HG03520 (cell line): ENCODE measurements around the gene EYA2.
"Not testable (repeated sequence)": the region's sequence is repeated elsewhere in the genome, so short reads cannot be mapped to it uniquely, and the experiment has no call there.

ENCODE experiments used
- ATAC-seq: cut with Tn5 transposase; IDR thresholded peaks from one replicate; pipeline ENCODE4 v1.9.1; 2021; ENCODE audit warnings: mild to moderate bottlenecking, moderate library complexity; ENCODE audit not compliant: unreplicated experiment

Gene EYA2

DNA sequence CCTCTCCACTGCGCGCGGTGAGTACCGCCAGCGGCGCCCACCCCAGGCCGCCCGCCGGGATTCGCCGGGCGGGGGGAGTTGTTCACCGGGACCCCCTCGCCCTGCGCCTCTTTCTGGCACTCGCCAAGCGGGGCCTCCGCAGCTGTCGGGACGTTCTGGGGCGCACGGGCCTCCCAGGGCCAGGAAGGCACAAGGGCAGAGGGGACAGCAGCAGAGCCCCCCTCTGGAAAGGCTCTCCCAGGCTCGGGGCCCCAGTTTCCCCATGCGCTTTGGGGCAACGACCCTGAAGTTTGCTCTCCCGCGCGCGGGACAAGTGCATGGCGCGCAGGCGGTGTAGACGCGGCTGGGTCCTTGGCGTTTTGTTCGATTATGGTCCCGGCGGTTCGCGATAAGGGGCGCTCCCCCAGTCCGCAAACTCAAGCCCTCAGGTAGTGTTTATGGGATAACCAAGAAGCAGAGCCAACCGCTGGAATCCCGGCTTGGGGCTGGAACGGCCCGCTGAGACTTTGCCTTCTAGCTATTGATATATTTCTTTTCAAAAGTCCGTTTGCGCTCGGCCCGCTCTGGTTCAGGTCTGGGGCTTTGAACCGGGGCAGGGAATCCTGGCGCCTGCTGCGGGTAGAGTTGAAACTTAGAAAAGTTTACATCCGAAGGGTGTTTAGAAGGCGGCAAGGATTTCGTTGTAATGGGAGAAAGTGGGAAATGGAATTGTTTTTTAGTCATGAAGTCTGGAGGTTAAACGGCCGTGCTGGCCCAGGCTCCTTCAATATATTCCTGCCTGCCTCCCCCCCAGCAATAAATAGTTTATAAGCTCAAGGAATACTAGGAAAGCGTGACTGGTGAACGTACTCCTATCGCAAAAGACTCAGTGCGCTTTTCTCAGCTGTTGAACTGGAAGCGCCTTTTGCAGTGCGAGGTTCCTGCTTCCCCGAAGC, 595 bp downstream of the EYA2 start:
- no peak for ATAC-seq

DNA sequence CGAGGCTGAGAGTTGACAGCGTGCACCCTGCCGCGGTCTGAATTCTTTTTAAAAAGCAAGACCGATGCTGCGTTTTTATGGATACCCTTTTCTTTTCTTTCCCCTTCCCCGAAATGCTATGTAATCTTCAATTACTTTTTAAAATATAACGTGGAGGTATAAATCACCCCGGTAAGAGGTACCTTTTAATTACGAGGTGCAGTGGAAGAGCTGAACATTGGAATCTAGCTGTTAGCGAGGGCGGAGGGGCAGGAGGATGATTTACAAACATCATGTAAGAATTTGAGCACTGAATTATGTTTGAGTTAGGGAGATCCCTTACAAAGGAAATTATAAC, 1.2 kb downstream of the EYA2 start:
- ATAC-seq: no peak

GRCh38 chr20:46897328-46897880, 2.8 kb downstream of the EYA2 start:
- ATAC-seq: no peak

DNA sequence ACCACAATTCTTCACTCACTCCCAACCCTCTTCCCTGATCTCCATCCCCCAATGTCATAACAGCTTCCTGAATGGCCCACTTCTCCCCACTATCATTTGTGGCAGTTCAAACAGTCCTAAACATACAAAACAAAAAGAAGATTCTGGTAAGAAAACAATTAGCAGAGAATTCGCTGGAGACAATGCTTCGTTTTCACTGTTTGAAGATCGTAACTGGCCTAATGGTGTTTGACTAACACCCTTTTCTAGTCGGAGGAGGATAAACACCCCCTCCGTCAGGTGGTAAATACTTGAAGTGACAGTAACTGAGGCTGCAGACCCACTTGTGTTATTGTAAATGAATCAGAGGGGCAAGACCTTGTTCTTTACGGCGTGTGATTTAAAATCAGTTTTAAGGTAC, 3.8 kb downstream of the EYA2 start:
- ATAC-seq: no peak

- ATAC-seq: no peak
Measured at GRCh38 chr20:46899621-46900020, 5.0 kb downstream of the EYA2 start.

GRCh38 chr20:46900086-46900485, 5.4 kb downstream of the EYA2 start:
- no peak for ATAC-seq

- ATAC-seq: no peak
Measured at GRCh38 chr20:46900826-46901225, 6.2 kb downstream of the EYA2 start.

DNA sequence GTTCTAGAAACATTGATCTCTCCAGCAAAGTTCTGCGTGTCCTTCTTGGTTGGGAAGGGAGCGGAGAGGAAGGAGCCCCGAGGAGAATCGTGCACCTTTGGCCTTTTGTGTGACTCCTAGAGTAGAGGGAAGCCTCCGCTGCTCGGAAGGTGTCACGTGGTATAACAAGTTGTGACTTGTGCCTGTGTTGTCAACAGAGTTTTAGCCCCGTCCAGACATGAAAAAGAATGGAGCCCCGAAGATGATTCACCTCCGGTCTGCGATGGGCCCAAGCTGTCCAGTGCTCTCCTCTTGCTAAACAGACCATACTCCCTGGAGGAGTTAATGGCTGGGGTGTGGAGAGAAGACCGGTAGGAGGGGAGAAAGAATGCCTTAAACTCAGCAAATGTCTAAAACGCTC, 7.0 kb downstream of the EYA2 start:
- no peak for ATAC-seq

DNA sequence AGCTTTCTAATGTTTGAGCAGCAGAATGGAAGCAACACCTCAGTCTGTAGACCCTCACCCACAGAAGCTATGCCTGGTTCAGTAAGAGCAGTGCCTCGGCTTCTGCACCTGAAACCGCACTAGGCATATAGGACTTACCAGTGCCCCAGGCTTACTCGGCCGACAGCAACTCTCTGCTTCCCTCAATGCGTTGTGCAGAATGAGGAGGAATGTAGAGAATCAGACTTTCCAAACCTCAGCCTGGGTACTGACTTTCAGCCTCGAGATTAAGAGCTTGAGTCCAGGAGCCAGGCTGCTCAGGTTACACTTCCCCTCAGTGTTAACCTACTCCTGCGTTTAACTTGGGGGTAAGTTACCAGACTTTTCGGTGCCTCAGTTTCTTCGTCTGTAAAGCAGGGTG, 8.6 kb downstream of the EYA2 start:
- ATAC-seq: no peak

- no peak for ATAC-seq
Measured at GRCh38 chr20:46903937-46904336, 9.3 kb downstream of the EYA2 start.

GRCh38 chr20:46905364-46906125, 10.9 kb downstream of the EYA2 start:
- no peak for ATAC-seq

GRCh38 chr20:46913329-46914044, 18.8 kb downstream of the EYA2 start:
- ATAC-seq: no peak

DNA sequence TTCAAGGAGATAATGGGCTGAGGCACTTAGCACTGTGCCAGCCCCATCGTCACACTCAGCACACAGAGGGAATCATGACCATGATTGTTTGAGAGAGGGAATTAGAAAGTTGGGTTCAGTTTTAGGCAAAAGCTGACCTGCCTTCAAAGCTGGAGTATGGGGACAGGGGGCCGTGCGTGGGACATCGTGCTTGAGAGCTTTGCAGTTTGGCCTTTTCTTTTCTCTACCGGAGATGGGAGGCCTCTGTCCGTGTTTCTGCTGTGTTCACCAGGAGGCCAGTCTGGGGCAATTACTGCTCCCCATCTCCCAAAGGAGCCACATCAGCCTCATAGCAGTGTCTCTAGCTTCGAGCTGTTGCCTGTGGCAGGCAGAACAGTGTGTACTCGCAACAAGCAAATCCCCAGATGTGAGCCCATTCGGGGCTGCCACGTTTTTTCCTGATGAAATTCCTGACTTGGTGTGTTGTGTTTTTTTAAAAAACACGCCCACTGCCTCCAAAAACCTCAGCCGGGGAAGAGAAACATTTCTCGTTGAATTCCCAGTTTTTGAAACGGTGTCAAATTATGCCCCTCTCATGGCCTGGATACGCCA, 20.2 kb downstream of the EYA2 start:
- ATAC-seq: no peak

GRCh38 chr20:46915575-46916257, 21.1 kb downstream of the EYA2 start:
- ATAC-seq: no peak

DNA sequence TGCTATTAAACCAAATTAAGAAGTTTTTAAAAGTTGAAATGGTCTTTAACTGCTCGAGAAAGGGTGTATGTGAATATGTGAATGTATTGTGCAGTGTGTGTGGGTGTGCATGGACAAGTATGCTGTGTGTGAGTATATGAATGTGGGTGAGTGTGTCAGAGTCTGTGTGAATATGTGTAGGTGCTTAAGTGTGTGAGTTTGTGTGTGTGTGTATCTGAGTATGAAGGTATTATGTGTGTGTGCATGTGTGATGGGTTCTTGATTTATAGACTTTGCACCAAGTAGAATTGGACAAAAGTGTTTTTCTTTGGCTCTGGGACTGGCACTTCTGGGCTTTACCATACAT, 21.6 kb downstream of the EYA2 start:
- no peak for ATAC-seq

- no peak for ATAC-seq
Measured at GRCh38 chr20:46917155-46917554, 22.5 kb downstream of the EYA2 start.

- ATAC-seq: no peak
Measured at GRCh38 chr20:46920114-46920513, 25.5 kb downstream of the EYA2 start.

GRCh38 chr20:46922841-46923240, 28.2 kb downstream of the EYA2 start:
- not testable (repeated sequence) for ATAC-seq

- no peak for ATAC-seq
Measured at GRCh38 chr20:46923550-46923949, 28.9 kb downstream of the EYA2 start.

DNA sequence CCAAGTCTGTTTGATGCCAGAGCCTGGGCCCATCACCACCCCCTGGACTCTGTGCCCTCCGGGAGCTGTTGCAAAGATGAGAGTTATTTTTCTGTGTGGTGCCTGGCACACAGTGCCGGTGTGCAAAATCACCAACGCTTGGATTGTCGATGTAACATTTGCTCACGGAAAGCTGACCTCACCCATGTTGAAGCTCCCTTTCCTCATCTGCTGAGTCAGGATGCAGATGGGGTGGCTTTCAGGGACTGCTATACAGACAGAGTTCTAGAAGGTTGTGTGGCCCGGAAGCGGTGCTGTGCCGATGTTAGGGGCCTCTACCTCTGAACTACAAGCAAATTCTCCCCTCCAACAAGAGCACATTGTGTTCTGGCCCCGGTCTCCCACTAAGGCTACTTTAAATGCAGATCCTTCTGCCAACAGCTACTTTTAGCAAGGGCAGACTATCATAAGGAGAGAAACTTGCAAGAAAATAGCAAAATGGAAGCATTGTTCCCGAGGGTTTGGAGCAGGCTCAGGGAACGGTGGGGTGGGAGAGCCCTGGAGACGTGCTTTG, 34.0 kb downstream of the EYA2 start:
- ATAC-seq: no peak
